OCI-LY7 (cell line): ENCODE data around the gene PPP4R1.

Experiments used
- EZH2phosphoT487 ChIP-seq: fragments of 200-600 bp; sonication (generic); IDR thresholded peaks from 2 replicates; pipeline ENCODE4 v1.6.1; 2018; ENCODE audit warnings: low read depth, borderline replicate concordance, mild to moderate bottlenecking, mixed run types, antibody characterized with exemption, low read length, moderate library complexity, mixed read lengths
- TF ChIP-seq, protein P1 (sequence below): fragments of 200-600 bp; sonication (generic); conservative IDR thresholded peaks from 2 replicates; pipeline ENCODE4 v1.5.1; 2014; ENCODE audit warnings: mild to moderate bottlenecking, antibody characterized with exemption, low read length, moderate library complexity, mixed read lengths

DNA sequence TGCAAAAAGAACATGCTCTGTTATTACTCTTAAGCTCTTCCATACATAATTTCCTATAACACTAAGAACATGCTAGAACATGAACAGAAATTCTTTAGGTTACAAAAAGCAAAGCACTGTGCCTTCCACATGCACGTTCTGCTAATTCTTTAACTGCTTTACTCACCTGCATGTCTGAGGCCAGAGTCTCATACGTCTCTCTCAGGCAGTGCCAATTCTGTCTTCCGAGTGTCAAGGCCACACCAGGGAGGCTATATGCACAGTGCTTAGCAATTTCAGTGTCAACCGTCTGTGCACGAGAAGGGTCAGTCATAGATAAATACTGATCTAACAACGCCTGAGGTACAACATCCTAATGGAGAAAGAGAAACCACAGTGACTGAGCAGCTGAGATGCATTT, 55.1 kb downstream of the PPP4R1 start:
- TF ChIP-seq, protein P1, sequence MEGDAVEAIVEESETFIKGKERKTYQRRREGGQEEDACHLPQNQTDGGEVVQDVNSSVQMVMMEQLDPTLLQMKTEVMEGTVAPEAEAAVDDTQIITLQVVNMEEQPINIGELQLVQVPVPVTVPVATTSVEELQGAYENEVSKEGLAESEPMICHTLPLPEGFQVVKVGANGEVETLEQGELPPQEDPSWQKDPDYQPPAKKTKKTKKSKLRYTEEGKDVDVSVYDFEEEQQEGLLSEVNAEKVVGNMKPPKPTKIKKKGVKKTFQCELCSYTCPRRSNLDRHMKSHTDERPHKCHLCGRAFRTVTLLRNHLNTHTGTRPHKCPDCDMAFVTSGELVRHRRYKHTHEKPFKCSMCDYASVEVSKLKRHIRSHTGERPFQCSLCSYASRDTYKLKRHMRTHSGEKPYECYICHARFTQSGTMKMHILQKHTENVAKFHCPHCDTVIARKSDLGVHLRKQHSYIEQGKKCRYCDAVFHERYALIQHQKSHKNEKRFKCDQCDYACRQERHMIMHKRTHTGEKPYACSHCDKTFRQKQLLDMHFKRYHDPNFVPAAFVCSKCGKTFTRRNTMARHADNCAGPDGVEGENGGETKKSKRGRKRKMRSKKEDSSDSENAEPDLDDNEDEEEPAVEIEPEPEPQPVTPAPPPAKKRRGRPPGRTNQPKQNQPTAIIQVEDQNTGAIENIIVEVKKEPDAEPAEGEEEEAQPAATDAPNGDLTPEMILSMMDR: no peak
- TF ChIP-seq EZH2phosphoT487: no peak
